Activated naive CD8-positive, alpha-beta T cell treated with anti-CD3 and anti-CD28 coated beads, Interleukin-2, amount 50 U/mL, for 16 hours (primary cell): ENCODE measurements around the gene BTBD19.
"Not testable (repeated sequence)": the region's sequence is repeated elsewhere in the genome, so short reads cannot be mapped to it uniquely, and the experiment has no call there.

Experiments
- DNase-seq: peaks from one replicate; pipeline ENCODE4 v3.0.0-alpha.2; 2020; ENCODE audit warnings: low read depth, low spot score

BTBD19 gene

DNA sequence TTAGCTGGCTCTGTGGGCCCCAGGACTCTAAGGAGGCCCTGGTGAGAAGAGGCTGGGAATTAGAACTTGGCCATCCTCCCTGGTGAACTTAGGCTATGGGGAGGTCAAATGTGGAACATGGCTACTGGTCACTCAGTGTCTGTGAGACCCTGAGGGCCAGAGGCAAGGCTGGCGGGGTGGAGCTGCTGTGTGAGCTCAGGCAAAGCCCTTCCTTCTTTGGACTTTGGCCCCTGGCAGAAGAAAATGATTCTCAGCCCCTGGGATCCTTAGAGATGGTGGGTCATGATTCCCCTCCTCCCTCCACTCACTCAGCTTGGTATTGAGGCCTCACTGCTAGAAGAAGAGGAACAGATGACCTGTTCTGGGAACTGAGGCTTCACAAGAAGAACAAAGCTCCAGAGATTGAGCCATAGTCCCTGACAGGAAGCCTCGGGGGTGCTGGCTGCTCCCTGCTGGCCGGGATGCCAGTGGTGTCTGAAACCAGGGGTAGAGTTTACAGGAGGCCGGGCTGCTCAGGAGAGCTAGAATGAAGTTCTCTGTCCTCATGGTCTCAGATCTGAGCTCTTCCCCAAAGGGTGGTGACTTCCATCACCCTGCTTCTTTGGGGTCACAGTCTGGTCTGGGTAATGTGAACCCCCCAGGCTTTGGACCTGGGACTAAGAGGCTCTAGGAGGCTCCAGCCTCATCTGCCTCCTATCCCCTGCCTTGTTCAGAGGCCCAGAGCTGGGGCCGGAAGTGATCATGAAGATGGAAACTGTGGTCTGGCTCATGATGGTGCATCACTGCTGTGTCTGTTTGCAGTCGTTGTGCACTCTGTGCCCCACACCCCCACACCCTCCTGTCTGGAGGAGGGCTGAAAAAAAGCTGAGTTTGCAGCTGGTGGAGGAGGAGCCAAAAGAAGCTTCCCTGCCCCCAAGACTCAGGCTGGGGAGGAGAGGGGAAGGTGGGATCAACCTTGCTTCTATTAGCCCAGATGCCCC, 905 bp downstream of the BTBD19 start:
- peak; percentile 70 for DNase-seq

DNA sequence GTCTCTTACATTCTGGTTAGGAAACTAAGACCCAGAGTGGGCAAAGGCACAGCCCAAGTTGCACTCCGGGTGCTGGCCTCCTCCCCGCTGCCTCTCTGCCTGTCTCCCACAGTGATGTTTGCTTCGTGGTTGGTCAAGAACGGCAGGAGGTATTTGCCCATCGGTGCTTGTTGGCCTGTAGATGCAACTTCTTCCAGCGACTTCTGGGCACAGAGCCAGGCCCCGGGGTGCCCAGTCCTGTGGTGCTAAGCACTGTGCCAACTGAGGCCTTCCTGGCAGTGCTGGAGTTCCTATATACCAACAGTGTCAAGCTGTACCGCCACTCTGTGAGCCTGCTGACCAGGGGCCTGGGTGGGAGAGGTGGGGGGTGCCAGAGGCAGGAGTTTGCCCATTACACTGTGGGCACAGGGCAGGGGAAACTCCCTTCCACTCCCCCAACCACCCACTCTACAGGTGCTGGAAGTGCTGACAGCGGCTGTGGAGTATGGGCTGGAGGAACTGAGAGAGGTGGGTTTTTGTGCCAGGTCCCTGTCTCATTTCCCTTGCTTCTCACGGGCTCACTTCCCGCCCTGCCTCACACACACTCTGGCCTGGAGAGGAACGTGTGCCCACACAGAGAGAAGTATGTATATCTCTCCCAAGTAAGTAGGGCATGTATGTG, 1.9 kb downstream of the BTBD19 start:
- no peak for DNase-seq

DNA sequence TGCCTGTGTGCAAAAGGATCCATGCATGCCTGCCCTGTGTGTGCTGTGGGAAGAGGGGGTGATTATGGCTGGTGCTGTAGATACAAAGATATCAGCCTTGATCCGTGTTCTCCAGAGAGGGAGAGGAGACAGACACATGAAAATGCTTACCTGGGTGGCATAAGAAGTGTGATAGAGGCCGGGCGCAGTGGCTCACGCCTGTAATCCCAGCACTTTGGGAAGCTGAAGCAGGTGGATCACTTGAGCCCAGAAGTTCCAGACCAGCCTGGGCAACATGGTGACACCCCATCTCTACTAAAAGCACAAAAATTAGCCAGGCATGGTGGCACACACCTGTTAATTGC, 2.4 kb downstream of the BTBD19 start:
- DNase-seq: not testable (repeated sequence)

GRCh38 chr1:44811234-44811633, 2.9 kb downstream of the BTBD19 start:
- DNase-seq: no peak

- DNase-seq: no peak
Observed at GRCh38 chr1:44812822-44813543, 4.7 kb downstream of the BTBD19 start.

DNA sequence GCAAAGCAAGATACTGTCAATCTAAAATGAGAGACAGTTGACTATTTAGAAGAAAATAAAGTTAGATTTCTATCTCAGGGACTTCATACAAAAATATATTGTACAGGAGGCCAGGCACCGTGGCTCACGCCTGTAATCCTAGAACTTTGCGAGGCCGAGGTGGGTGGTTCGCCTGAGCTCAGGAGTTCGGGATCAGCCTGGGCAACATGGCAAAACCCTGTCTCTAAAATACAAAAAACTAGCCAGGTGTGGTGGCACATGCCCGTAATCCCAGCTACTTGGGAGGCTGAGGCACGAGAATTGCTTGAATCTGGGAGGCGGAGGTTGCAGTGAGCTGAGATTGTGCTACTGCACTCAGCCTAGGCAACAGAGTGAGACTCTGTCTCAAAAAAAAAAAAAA, 7.6 kb downstream of the BTBD19 start:
- DNase-seq: not testable (repeated sequence)

- DNase-seq: no peak
Observed at GRCh38 chr1:44817307-44817706, 9.0 kb downstream of the BTBD19 start.

GRCh38 chr1:44817771-44818495, 9.6 kb downstream of the BTBD19 start:
- DNase-seq: no peak

- DNase-seq: no peak
Observed at GRCh38 chr1:44819196-44819607, 10.9 kb downstream of the BTBD19 start.

DNA sequence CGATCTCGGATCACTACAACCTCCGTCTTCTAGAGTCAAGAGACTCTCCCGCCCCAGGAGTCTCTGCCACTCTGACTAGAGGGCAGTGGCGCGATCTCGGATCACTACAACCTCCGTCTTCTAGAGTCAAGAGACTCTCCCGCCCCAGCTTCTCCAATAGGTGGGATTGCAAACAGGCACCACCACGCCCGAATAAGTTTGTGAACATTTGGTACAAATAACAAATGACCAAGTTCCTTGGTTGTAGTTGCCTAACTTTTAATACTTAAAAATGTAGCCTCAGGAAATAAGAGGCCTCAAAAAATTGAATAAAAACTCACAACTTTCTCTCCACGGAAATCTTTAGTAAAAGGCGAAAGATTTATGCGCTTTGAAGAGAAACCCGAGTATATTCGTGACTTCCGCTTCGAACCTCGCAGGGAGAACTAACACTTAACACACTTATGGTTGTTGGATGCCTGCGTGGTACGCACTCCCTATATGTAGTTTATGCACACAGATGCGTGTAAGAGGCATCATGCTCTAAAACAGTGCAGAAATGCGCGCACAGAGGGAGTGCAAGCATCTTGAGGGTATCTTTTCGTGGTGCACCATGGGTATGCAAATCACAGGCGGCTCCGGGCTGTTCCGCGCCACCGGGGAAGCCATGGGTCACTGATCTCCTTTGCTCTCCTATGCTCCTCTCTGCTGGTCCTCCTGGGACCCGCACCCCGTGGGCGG, 11.4 kb downstream of the BTBD19 start:
- DNase-seq: peak; percentile 62

DNA sequence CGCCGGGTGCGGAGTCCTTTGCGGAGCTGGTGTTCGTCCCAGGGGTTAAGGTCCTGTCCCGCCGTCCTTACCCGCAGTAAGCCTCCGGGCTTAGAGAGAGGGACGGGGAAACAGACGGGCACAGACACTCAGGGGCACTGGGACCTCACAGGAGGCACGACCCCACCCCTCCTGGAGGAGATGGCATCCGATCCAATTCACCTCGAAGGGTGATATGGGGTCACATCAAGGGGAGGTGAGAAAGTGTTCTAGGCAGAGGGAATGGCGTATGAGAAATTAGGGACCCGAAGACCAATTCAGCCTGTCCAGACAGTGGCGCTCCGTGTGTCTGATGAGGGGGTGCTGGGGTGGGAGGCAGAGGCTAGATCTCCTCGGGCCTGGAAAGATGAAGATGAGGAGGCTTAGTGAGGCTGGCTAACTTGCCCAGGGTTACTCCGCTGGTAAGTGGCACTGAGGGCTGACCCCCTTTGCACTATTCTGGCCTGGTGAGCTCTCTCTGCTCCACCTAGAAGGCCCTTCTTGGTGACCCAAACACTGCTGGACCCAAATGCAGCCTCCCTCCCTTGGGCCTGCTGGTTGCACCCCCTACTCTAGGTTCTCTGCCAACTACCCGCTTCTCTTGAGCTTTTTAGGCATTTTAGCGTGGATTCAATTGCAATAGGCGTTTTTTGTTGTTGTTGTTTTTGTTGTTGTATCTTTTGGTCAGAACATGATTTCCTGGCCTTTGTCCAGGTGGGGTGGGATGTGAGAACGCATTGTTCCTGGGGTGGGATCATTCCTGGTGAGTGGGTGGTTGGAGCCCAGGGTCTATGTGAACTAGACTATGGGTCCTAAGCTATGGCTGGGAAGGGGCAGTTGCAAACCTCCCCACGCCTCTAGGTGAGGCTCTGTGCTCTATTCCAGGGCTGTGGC, 12.3 kb downstream of the BTBD19 start:
- no peak for DNase-seq

DNA sequence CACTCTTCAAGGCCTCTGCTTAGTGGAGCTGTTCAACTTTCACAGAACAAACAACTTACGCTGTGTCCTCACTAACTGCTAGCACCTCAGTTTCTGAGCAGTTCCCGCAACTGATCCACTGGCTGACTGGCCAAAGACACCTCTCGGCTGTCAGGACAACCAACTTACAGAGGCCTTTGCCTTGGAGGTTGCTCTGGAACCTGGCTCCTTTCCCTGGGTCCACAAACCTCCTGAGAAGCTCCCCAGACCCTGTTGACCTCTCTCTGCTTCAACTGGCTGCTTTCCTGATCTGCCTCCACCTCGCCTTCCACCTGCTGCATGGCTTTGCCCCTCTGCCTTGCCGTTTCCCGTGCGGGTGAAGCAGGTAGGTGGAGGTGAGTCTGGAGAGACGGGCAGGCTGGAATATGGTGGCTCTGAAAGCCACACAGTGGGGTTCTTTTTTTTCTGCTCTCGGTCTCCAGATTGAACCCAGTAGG, 13.0 kb downstream of the BTBD19 start:
- no peak for DNase-seq

GRCh38 chr1:44822131-44822701, 13.9 kb downstream of the BTBD19 start:
- DNase-seq: no peak

DNA sequence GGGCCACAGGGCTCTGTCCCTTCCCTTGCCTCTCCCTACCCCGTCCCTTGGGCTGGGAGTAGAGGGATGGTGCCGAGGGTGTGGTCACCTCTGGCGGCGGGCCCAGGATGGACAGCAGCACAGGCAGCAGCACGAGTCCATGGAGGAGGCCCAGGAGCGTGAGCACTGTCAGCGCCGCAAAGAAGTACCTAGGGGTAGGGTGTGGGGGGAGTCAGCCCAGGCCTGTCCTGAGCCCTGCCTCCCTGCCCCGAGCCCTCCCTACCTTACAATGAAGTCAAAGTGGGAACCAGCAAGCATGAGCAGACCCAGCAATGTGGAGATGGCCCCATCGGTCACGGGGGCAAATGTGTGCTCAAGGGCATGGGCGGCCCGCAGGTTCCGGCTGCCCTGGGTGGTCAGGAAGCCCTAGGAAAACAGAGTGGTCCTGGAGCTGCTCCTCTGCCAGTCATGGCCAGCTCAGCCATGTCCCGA, 14.7 kb downstream of the BTBD19 start:
- DNase-seq: no peak

- not testable (repeated sequence) for DNase-seq
Observed at GRCh38 chr1:44824392-44824791, 16.1 kb downstream of the BTBD19 start.

- DNase-seq: no peak
Observed at GRCh38 chr1:44826375-44827196, 18.3 kb downstream of the BTBD19 start.

- no peak for DNase-seq
Observed at GRCh38 chr1:44827197-44828002, 19.1 kb downstream of the BTBD19 start.
